ENCODE measurements around the gene ITGA1.

Gene ITGA1

GRCh38 chr5:53006911-53007890 is 219.5 kb downstream of the ITGA1 start:
- DNase-seq = no peak

- no peak for DNase-seq
These were observed 221.0 kb downstream of the ITGA1 start for GRCh38 chr5:53008751-53009150.

Measured in NCI-H524 treated with DMSO at 0.1 percent for 48 hours (cell line).